NT2/D1 (cell line): ENCODE measurements around the gene CYP4F11.

Experiments used
- YY1 ChIP-seq: IDR thresholded peaks from 2 replicates; pipeline ENCODE4 v1.6.1; 2011; ENCODE audit not compliant: insufficient read length, insufficient read depth
- ZNF274 ChIP-seq: IDR thresholded peaks from 2 replicates; pipeline ENCODE4 v1.6.1; 2011; ENCODE audit warnings: mild to moderate bottlenecking, low read depth, low read length

GRCh38 chr19:15894359-15894758, 40.0 kb downstream of the CYP4F11 start:
- TF ChIP-seq ZNF274 (no peak), YY1 (no peak)
